ENCODE measurements around the gene BSCL2. TPM values are rescaled to one million over a fixed set of nuclear protein-coding genes. Genes with fewer than 3 reads are reported as not detected.
A peak's percentile ranks its signal among the peaks of the same experiment; 100 is the strongest.
"Not testable (repeated sequence)": the region's sequence is repeated elsewhere in the genome, so short reads cannot be mapped to it uniquely, and the experiment has no call there.

Gene BSCL2
- polyA plus RNA-seq, 2 donors, result 33.9 to 58.9 TPM

GRCh38 chr11:62709247-62710000 is 2.2 kb upstream of the BSCL2 start:
- Histone ChIP-seq H3K4me1 (ENCODE audit: control insufficient read depth in 2 of 2, insufficient read depth in 2 of 2, low read length in 1 of 2) (peaks cover 3 to 14% of the 10 kb centered on the region in 2 donors), H3K27me3 (ENCODE audit: control insufficient read depth in 1 of 2, insufficient read depth in 2 of 2, low read length in 2 of 2) (no peaks in the 10 kb centered on the region)
- WGBS, 2 donors, result 1 to 2% methylated on average over 47 of the region's 47 CpGs

GRCh38 chr11:62708793-62709192 is 1.6 kb upstream of the BSCL2 start:
- peaks cover 3 to 14% of the 10 kb centered on the region in 2 donors for H3K4me1 ChIP-seq (ENCODE audit: control insufficient read depth in 2 of 2, insufficient read depth in 2 of 2, low read length in 1 of 2)

More at GRCh38 chr11:62709247-62710000, 2.2 kb upstream of the BSCL2 start:
- Histone ChIP-seq H3K36me3 (ENCODE audit: control insufficient read depth in 2 of 2, insufficient read depth in 2 of 2, low read length in 1 of 2) (peaks cover 5 to 10% of the 10 kb centered on the region in 2 donors), H3K4me3 (ENCODE audit: low read depth in 1 of 2, low read length in 2 of 2) (peak overlapping the region; percentile 43 to 58), H3K27ac (ENCODE audit: low read depth in 2 of 2, low read length in 1 of 2) (peak overlapping the region; percentile 97 to 98), H3K9me3 (ENCODE audit: control insufficient read depth in 2 of 2, insufficient read depth in 1 of 2, low read depth in 1 of 2, low read length in 1 of 2) (no peaks in the 10 kb centered on the region)

GRCh38 chr11:62708392-62708791 is 1.2 kb upstream of the BSCL2 start:
- peaks cover under 1 to 6% of the 10 kb centered on the region in 2 donors for H3K36me3 ChIP-seq (ENCODE audit: control insufficient read depth in 2 of 2, insufficient read depth in 2 of 2, low read length in 1 of 2)
- H3K9me3 ChIP-seq (ENCODE audit: control insufficient read depth in 2 of 2, insufficient read depth in 1 of 2, low read depth in 1 of 2, low read length in 1 of 2), result no peaks in the 10 kb centered on the region
- no peaks in the 10 kb centered on the region for H3K27me3 ChIP-seq (ENCODE audit: control insufficient read depth in 1 of 2, insufficient read depth in 2 of 2, low read length in 2 of 2)
- peak overlapping the region in 1 of 2 donors; percentile 58 for H3K4me3 ChIP-seq (ENCODE audit: low read depth in 1 of 2, low read length in 2 of 2)
- 61 to 72% methylated on average over 5 of the region's 5 CpGs for WGBS, 2 donors
- H3K4me1 ChIP-seq (ENCODE audit: control insufficient read depth in 2 of 2, insufficient read depth in 2 of 2, low read length in 1 of 2), result peaks cover 3 to 14% of the 10 kb centered on the region in 2 donors
- H3K27ac ChIP-seq (ENCODE audit: low read depth in 2 of 2, low read length in 1 of 2), result peak overlapping the region; percentile 97 to 98

More at GRCh38 chr11:62708793-62709192, 1.6 kb upstream of the BSCL2 start:
- H3K27me3 ChIP-seq (ENCODE audit: control insufficient read depth in 1 of 2, insufficient read depth in 2 of 2, low read length in 2 of 2), result no peaks in the 10 kb centered on the region
- no peaks in the 10 kb centered on the region for H3K9me3 ChIP-seq (ENCODE audit: control insufficient read depth in 2 of 2, insufficient read depth in 1 of 2, low read depth in 1 of 2, low read length in 1 of 2)
- H3K4me3 ChIP-seq (ENCODE audit: low read depth in 1 of 2, low read length in 2 of 2), result peak overlapping the region; percentile 43 to 58
- peak overlapping the region; percentile 97 to 98 for H3K27ac ChIP-seq (ENCODE audit: low read depth in 2 of 2, low read length in 1 of 2)
- WGBS, 2 donors, result 1 to 2% methylated on average over 7 of the region's 7 CpGs
- peaks cover 5 to 8% of the 10 kb centered on the region in 2 donors for H3K36me3 ChIP-seq (ENCODE audit: control insufficient read depth in 2 of 2, insufficient read depth in 2 of 2, low read length in 1 of 2)

- peaks cover 0 to 2% of the 10 kb centered on the region in 2 donors for H3K36me3 ChIP-seq (ENCODE audit: control insufficient read depth in 2 of 2, insufficient read depth in 2 of 2, low read length in 1 of 2)
- peaks cover 3 to 14% of the 10 kb centered on the region in 2 donors for H3K4me1 ChIP-seq (ENCODE audit: control insufficient read depth in 2 of 2, insufficient read depth in 2 of 2, low read length in 1 of 2)
- no peaks in the 10 kb centered on the region for H3K9me3 ChIP-seq (ENCODE audit: control insufficient read depth in 2 of 2, insufficient read depth in 1 of 2, low read depth in 1 of 2, low read length in 1 of 2)
- H3K4me3 ChIP-seq (ENCODE audit: low read depth in 1 of 2, low read length in 2 of 2), result peak overlapping the region in 1 of 2 donors; percentile 93
- no peaks in the 10 kb centered on the region for H3K27me3 ChIP-seq (ENCODE audit: control insufficient read depth in 1 of 2, insufficient read depth in 2 of 2, low read length in 2 of 2)
- H3K27ac ChIP-seq (ENCODE audit: low read depth in 2 of 2, low read length in 1 of 2), result peak overlapping the region; percentile 74 to 90
- WGBS, 2 donors, result 69 to 76% methylated on average over 8 of the region's 8 CpGs
These were observed 375 bp downstream of the BSCL2 start for GRCh38 chr11:62706850-62707247.

GRCh38 chr11:62705880-62706849 is 1.1 kb downstream of the BSCL2 start:
- Histone ChIP-seq H3K27me3 (ENCODE audit: control insufficient read depth in 1 of 2, insufficient read depth in 2 of 2, low read length in 2 of 2) (no peaks in the 10 kb centered on the region), H3K4me1 (ENCODE audit: control insufficient read depth in 2 of 2, insufficient read depth in 2 of 2, low read length in 1 of 2) (peaks cover 3 to 14% of the 10 kb centered on the region in 2 donors), H3K9me3 (ENCODE audit: control insufficient read depth in 2 of 2, insufficient read depth in 1 of 2, low read depth in 1 of 2, low read length in 1 of 2) (no peaks in the 10 kb centered on the region), H3K36me3 (ENCODE audit: control insufficient read depth in 2 of 2, insufficient read depth in 2 of 2, low read length in 1 of 2) (peaks cover 0 to 2% of the 10 kb centered on the region in 2 donors), H3K27ac (ENCODE audit: low read depth in 2 of 2, low read length in 1 of 2) (peak overlapping the region; percentile 83 to 93), H3K4me3 (ENCODE audit: low read depth in 1 of 2, low read length in 2 of 2) (peak overlapping the region; percentile 79 to 93)
- 5% methylated on average over 67 to 73 of the region's 73 CpGs for WGBS, 2 donors

GRCh38 chr11:62705413-62705812 is 1.8 kb downstream of the BSCL2 start:
- Histone ChIP-seq H3K36me3 (ENCODE audit: control insufficient read depth in 2 of 2, insufficient read depth in 2 of 2, low read length in 1 of 2) (no peaks in the 10 kb centered on the region), H3K4me3 (ENCODE audit: low read depth in 1 of 2, low read length in 2 of 2) (peak overlapping the region in 1 of 2 donors; percentile 93), H3K27me3 (ENCODE audit: control insufficient read depth in 1 of 2, insufficient read depth in 2 of 2, low read length in 2 of 2) (no peaks in the 10 kb centered on the region), H3K9me3 (ENCODE audit: control insufficient read depth in 2 of 2, insufficient read depth in 1 of 2, low read depth in 1 of 2, low read length in 1 of 2) (no peaks in the 10 kb centered on the region), H3K27ac (ENCODE audit: low read depth in 2 of 2, low read length in 1 of 2) (peak overlapping the region; percentile 83 to 93), H3K4me1 (ENCODE audit: control insufficient read depth in 2 of 2, insufficient read depth in 2 of 2, low read length in 1 of 2) (peaks cover 3 to 14% of the 10 kb centered on the region in 2 donors)
- 37 to 50% methylated on average over 7 of the region's 7 CpGs for WGBS, 2 donors

GRCh38 chr11:62703921-62704320 is 3.3 kb downstream of the BSCL2 start:
- H3K4me3 ChIP-seq (ENCODE audit: low read depth in 1 of 2, low read length in 2 of 2); H3K27ac ChIP-seq (ENCODE audit: low read depth in 2 of 2, low read length in 1 of 2); H3K27me3 ChIP-seq (ENCODE audit: control insufficient read depth in 1 of 2, insufficient read depth in 2 of 2, low read length in 2 of 2); H3K36me3 ChIP-seq (ENCODE audit: control insufficient read depth in 2 of 2, insufficient read depth in 2 of 2, low read length in 1 of 2); H3K4me1 ChIP-seq (ENCODE audit: control insufficient read depth in 2 of 2, insufficient read depth in 2 of 2, low read length in 1 of 2); H3K9me3 ChIP-seq (ENCODE audit: control insufficient read depth in 2 of 2, insufficient read depth in 1 of 2, low read depth in 1 of 2, low read length in 1 of 2): not testable (repeated sequence)
- WGBS, 2 donors, result 79 to 95% methylated on average over 4 of the region's 4 CpGs

- no peaks in the 10 kb centered on the region for H3K36me3 ChIP-seq (ENCODE audit: control insufficient read depth in 2 of 2, insufficient read depth in 2 of 2, low read length in 1 of 2)
- H3K9me3 ChIP-seq (ENCODE audit: control insufficient read depth in 2 of 2, insufficient read depth in 1 of 2, low read depth in 1 of 2, low read length in 1 of 2), result no peaks in the 10 kb centered on the region
- no peaks in the 10 kb centered on the region for H3K27me3 ChIP-seq (ENCODE audit: control insufficient read depth in 1 of 2, insufficient read depth in 2 of 2, low read length in 2 of 2)
- H3K4me1 ChIP-seq (ENCODE audit: control insufficient read depth in 2 of 2, insufficient read depth in 2 of 2, low read length in 1 of 2), result peaks cover 3 to 4% of the 10 kb centered on the region in 2 donors
- H3K27ac ChIP-seq (ENCODE audit: low read depth in 2 of 2, low read length in 1 of 2), result peak overlapping the region in 1 of 2 donors; percentile 79
- WGBS, 2 donors, result 76 to 79% methylated on average over 11 of the region's 11 CpGs
- H3K4me3 ChIP-seq (ENCODE audit: low read depth in 1 of 2, low read length in 2 of 2), result no peak overlapping the region
These were observed 5.0 kb downstream of the BSCL2 start for GRCh38 chr11:62702246-62702645.

- Histone ChIP-seq H3K27me3 (ENCODE audit: control insufficient read depth in 1 of 2, insufficient read depth in 2 of 2, low read length in 2 of 2) (no peaks in the 10 kb centered on the region), H3K9me3 (ENCODE audit: control insufficient read depth in 2 of 2, insufficient read depth in 1 of 2, low read depth in 1 of 2, low read length in 1 of 2) (no peaks in the 10 kb centered on the region), H3K4me3 (ENCODE audit: low read depth in 1 of 2, low read length in 2 of 2) (no peak overlapping the region), H3K27ac (ENCODE audit: low read depth in 2 of 2, low read length in 1 of 2) (peak overlapping the region in 1 of 2 donors; percentile 54), H3K36me3 (ENCODE audit: control insufficient read depth in 2 of 2, insufficient read depth in 2 of 2, low read length in 1 of 2) (peaks cover 5 to 26% of the 10 kb centered on the region in 2 donors), H3K4me1 (ENCODE audit: control insufficient read depth in 2 of 2, insufficient read depth in 2 of 2, low read length in 1 of 2) (no peaks in the 10 kb centered on the region)
- 52 to 58% methylated on average over 14 of the region's 14 CpGs for WGBS, 2 donors
These were observed 12.6 kb downstream of the BSCL2 start for GRCh38 chr11:62694455-62695167.

Data from esophagus (tissue), 2 donors.